Stimulated activated CD8-positive, alpha-beta memory T cell treated with anti-CD3 and anti-CD28 coated beads, Interleukin-12 subunit alpha, Interleukin-12 subunit beta, amount 100 ng/mL, for 1 hour (primary cell): ENCODE measurements around the gene DIS3L2.
"Not testable (repeated sequence)": the region's sequence is repeated elsewhere in the genome, so short reads cannot be mapped to it uniquely, and the experiment has no call there.

Experiments used
- DNase-seq: peaks from one replicate; pipeline ENCODE4 v3.0.0-alpha.2; 2020; ENCODE audit warnings: low read depth

The DIS3L2 gene

GRCh38 chr2:232334885-232335205, 373.3 kb downstream of the DIS3L2 start:
- not testable (repeated sequence) for DNase-seq

GRCh38 chr2:232335206-232335858, 373.8 kb downstream of the DIS3L2 start:
- not testable (repeated sequence) for DNase-seq

- DNase-seq: no peak
Measured at GRCh38 chr2:232335859-232336215, 374.3 kb downstream of the DIS3L2 start.

GRCh38 chr2:232336241-232336736, 374.8 kb downstream of the DIS3L2 start:
- DNase-seq: no peak

- DNase-seq: no peak
Measured at GRCh38 chr2:232336981-232337720, 375.6 kb downstream of the DIS3L2 start.

GRCh38 chr2:232338094-232338758, 376.7 kb downstream of the DIS3L2 start:
- not testable (repeated sequence) for DNase-seq

GRCh38 chr2:232338759-232339106, 377.2 kb downstream of the DIS3L2 start:
- no peak for DNase-seq

- no peak for DNase-seq
Measured at GRCh38 chr2:232339121-232340081, 377.9 kb downstream of the DIS3L2 start.

- no peak for DNase-seq
Measured at GRCh38 chr2:232340171-232340935, 378.8 kb downstream of the DIS3L2 start.

GRCh38 chr2:232341061-232341738, 379.7 kb downstream of the DIS3L2 start:
- DNase-seq: no peak

- DNase-seq: no peak
Measured at GRCh38 chr2:232341739-232342126, 380.2 kb downstream of the DIS3L2 start.

GRCh38 chr2:232342635-232343565, 381.4 kb downstream of the DIS3L2 start:
- no peak for DNase-seq

GRCh38 chr2:232343821-232344220, 382.3 kb downstream of the DIS3L2 start:
- DNase-seq: no peak

GRCh38 chr2:232345251-232345650, 383.7 kb downstream of the DIS3L2 start:
- DNase-seq: no peak

- no peak for DNase-seq
Measured at GRCh38 chr2:232347369-232347768, 385.9 kb downstream of the DIS3L2 start.

GRCh38 chr2:232348936-232349335, 387.4 kb downstream of the DIS3L2 start:
- no peak for DNase-seq

- DNase-seq: no peak
Measured at GRCh38 chr2:232349546-232349945, 388.0 kb downstream of the DIS3L2 start.

- no peak for DNase-seq
Measured at GRCh38 chr2:232349946-232350635, 388.6 kb downstream of the DIS3L2 start.
